GM13977 (cell line): ENCODE data around the gene MAP3K9.
"Not testable (repeated sequence)": the region's sequence is repeated elsewhere in the genome, so short reads cannot be mapped to it uniquely, and the experiment has no call there.

Source experiments
- DNase-seq: peaks from one replicate; pipeline ENCODE4 v3.0.0; 2012; ENCODE audit warnings: low spot score
- CTCF ChIP-seq: IDR thresholded peaks from 2 replicates; pipeline ENCODE4 v1.5.1; 2012; ENCODE audit warnings: mild to moderate bottlenecking, control low read depth; ENCODE audit not compliant: insufficient read depth; ENCODE audit errors: extremely low read depth, missing control alignments
- in situ Hi-C: fragments of 300-500 bp; cut with MboI; formaldehyde crosslinking; loops from one replicate; pipeline ENCODE4 v1.12.0; 2022; ENCODE audit warnings: low sequenced_read_pairs, low pct_unique_long_range_greater_than_20kb, mixed read lengths, inconsistent platforms; ENCODE audit not compliant: unreplicated experiment

The MAP3K9 gene

GRCh38 chr14:70707138-70708038 lies 101.9 kb downstream of the MAP3K9 start:
- no peak for TF ChIP-seq CTCF
- peak; percentile 58 for DNase-seq
- in situ Hi-C loops: no loop called here

- no peak for TF ChIP-seq CTCF
- in situ Hi-C loops: no loop called here
- no peak for DNase-seq
Measured at GRCh38 chr14:70706177-70706576, 103.1 kb downstream of the MAP3K9 start.

GRCh38 chr14:70704960-70705359 lies 104.4 kb downstream of the MAP3K9 start:
- DNase-seq: no peak
- in situ Hi-C loops: no loop called here
- TF ChIP-seq CTCF: no peak

GRCh38 chr14:70703621-70704168 lies 105.6 kb downstream of the MAP3K9 start:
- DNase-seq, in situ Hi-C loops: not testable (repeated sequence)

- in situ Hi-C loops: no loop called here
- DNase-seq: no peak
- no peak for TF ChIP-seq CTCF
Measured at GRCh38 chr14:70702161-70702560, 107.2 kb downstream of the MAP3K9 start.

- TF ChIP-seq CTCF: no peak
- in situ Hi-C loops: no loop called here
- DNase-seq: no peak
Measured at GRCh38 chr14:70701610-70702009, 107.7 kb downstream of the MAP3K9 start.

GRCh38 chr14:70700955-70701585 lies 108.2 kb downstream of the MAP3K9 start:
- TF ChIP-seq CTCF: no peak
- in situ Hi-C loops: no loop called here
- DNase-seq: no peak
